COLO829 (cell line): Measurements from ENCODE around the gene DHX16.
"Not testable (repeated sequence)": the region's sequence is repeated elsewhere in the genome, so short reads cannot be mapped to it uniquely, and the experiment has no call there.

Experiments
- DNase-seq: peaks from one replicate; pipeline ENCODE4 v3.0.0; 2012; ENCODE audit warnings: low spot score

DHX16 gene

GRCh38 chr6:30678964-30679726, 6.3 kb upstream of the DHX16 start:
- DNase-seq: peak; percentile 82

GRCh38 chr6:30676660-30677285, 4.0 kb upstream of the DHX16 start:
- DNase-seq: no peak

- DNase-seq: no peak
Measured at GRCh38 chr6:30670760-30671527, 1.9 kb downstream of the DHX16 start.

DNA sequence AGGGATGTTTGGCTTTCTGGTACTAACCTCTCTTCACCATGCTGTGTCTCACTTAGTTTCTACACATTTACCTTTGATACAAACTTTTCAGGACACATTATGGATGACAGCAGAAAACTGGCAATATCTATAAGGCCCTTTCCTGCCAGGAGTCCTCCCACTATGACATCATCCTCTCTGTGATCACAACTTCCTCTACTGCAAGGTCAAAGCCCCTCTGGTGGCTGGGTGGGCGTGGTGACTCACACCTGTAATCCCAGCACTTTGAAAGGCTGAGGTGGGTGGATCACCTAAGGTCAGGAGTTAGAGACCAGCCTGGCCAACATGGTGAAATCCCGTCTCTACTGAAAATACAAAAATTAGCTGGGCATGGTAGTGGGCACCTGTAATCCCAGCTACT, 6.5 kb downstream of the DHX16 start:
- DNase-seq: not testable (repeated sequence)

DNA sequence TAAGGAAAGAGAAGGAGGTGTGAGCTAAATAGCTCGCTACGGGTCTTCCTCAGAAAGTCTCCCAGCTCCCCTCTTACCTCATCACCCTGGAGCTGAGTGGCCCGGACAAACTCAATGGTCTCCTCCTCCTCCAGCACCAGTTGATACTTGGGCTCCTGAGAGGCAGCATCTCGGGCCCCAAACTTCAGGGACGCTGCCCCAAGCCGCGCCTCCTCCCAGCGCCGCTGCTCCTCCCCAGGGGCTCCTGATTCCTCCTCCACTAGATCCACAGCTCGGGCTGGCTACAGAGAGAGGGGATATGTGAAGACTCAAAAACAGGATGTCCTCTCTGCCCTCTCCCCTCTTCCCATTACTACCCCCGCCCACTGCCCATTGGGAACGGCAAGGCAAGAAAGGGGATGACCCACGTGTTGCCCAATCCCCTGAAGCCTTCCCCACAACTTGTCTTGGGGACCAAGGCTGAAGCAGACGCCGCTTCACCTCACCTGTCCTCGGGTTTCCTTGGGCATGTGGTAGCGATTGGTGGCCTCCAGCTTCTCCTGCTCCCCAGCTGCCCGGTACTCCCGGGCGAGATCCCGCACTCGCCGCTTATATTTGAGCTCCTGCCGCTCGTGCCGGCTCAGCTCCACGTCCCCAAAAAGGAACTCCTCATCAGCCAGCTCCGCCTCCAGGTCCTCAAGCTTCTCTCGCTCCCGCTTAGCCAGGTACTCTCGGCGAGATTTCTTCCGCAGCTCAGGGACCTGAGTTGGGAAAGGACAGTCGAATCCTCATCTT, 7.6 kb downstream of the DHX16 start:
- no peak for DNase-seq

DNA sequence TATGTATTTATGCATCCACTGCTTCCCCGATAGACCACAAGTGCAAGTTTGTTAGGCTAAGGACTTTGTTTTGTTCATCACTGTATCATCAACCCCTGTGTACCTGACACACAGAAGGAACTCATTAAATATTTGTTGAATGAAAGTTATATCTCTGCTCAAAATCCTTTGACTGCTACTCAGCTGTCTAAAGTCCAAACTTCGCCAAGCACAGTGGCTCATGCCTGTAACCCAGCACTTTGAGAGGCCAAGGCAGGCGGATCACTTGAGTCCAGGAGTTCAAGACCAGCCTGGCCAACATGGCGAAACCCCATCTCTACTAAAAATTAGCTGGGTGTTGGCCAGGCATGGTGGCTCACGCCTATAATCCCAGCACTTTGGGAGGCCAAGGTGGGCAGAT, 14.9 kb downstream of the DHX16 start:
- not testable (repeated sequence) for DNase-seq

GRCh38 chr6:30657454-30657853, 15.4 kb downstream of the DHX16 start:
- DNase-seq: no peak

- DNase-seq: no peak
Measured at GRCh38 chr6:30656513-30656912, 16.3 kb downstream of the DHX16 start.

DNA sequence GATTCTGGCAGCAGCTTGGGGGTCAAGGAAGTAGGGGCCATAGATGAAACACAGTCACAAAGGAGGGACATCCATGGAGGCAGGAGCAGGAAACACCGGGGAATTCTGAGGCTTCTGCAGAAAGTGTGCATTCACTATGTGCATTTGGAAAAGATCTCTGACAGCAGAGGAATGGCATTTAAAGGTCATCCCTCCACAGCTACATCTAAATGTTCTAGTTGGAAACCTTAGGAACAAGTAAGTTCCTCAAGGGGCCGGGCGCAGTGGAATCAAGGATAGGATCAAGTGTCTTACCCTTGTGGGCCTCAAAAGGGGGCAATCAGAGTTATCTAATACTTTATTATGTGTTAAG, 17.1 kb downstream of the DHX16 start:
- DNase-seq: no peak

DNA sequence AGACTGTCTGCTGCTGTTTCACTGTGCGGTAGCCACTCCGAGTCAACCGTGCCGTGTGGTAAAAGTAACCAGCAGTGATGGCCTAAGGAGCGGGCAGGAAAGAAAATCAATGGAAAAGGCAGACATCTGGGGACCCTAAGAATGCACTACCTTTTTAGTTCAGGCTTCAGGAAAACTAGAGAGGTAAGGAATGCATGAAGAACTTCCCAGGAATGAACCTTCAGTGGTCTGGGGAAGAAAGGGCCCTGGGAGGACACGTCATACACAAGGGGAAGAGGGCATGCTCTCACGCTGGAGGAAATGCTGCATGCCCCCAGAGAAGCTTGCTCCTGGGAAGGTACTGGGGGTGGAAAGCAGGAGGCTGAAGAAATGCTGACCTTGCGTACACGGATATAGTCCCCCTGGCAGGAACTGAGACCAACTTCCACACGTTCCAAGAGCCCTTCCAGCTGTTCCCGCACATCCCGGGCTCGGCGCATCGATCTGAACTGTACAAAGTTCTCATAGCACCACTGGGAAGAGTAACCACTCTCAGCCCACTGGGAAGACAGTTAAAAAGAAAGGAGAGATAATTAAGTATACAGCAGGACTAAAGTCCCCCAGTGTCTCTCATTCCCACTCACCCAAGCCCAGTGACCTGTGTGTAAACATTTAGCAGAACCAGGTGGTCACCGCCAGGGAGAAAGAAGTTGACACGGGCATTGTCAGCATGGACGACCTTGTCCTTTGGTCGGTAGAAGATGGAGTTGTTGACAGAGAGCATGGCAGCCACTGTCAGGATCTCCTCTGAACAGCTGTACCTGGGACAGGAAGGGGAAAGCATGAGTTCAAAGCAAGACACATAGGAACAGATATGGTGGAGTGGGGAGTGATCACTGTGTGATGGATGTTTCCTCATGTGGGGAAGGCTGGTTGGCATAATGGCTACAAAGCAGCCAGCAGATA, 17.7 kb downstream of the DHX16 start:
- DNase-seq: no peak

DNA sequence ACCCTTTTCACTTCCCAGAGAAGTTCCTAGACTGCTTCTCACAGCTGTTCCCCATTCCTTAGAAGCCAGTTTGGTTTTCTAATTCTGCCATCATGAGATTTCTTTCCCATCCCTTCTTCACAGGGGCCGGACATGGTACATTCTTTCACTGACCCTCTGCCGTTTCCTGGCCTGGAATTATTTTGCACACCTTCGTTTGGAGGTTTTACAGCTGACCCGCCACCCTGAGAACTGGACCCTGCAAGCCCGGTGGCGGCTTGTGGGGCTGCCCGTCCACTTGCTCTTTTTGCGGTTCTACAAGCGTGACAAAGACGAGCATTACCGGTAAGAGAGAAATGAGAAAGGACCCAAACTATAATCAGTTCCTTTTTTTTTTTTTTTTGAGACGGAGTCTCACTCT, 21.7 kb downstream of the DHX16 start:
- DNase-seq: no peak

GRCh38 chr6:30647242-30648116, 25.3 kb downstream of the DHX16 start:
- DNase-seq: peak; percentile 74

DNA sequence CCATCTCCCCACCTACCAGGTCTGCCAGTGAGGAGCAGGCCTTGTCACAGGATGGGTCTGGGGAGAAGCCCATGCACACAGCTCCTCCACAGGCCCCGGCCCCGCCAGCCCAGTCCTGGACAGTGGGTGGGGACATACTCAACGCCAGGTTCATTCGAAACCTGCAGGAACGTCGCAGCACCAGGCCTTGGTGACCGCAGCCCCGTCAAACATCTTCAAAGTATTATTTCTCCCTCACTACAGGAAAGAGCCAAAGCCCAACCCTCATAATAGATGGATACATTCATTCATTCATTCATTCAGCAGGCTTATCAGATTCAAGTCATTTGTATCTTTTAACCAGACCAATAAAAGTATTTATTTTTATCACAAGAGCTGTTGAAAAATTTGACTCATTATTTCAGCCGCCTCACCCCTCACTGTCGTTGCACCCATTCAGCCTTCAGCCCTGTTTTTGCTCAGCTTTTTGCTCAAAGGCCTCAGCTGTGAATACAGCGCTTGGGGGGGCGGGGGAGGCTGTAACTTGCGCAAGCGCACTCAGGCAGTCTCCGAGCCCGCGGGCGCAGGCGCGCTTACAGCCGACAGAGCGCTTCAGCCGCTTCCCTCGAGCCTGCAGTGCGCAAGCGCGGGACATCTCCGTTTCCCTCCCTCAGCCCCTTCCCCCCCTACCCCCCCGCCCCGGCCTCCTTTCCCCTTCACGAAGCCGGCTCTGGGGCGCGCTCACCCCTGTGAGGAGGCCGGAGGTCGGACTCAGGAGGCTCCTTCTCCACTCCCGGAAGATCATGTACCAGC, 26.2 kb downstream of the DHX16 start, which contains the start of gene C6orf136:
TSS of gene C6orf136 (plus strand) at position 684 of the 792 bp plus-strand sequence. CDS start at position 783, 99 bp downstream.
- peak; percentile 99 for DNase-seq

DNA sequence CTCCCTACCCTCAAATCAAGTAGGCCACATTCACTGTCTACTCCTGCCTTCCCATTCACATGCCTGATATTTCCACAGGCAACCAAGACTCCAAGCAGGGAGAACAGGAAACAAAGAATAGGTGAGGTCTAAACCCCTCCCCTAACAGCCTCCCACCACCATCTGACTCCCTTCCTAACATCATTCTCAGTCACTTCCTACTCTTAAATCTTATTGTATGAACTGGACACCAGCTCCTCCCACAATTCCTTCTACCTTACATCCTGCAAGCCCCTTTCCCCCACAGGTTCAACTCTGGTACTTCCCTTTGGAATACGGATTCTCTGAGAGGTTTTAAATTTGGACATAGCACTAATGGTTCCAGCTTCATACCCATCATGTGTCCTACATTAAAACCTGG, 26.8 kb downstream of the DHX16 start:
- no peak for DNase-seq

- DNase-seq: no peak
Measured at GRCh38 chr6:30644769-30645168, 28.0 kb downstream of the DHX16 start.

GRCh38 chr6:30643656-30644055, 29.1 kb downstream of the DHX16 start:
- no peak for DNase-seq

- DNase-seq: no peak
Measured at GRCh38 chr6:30641048-30641447, 31.8 kb downstream of the DHX16 start.

GRCh38 chr6:30640481-30640880, 32.3 kb downstream of the DHX16 start:
- DNase-seq: no peak

GRCh38 chr6:30635834-30636233, 37.0 kb downstream of the DHX16 start:
- DNase-seq: no peak
